Fibroblast of skin of abdomen (primary cell): ENCODE measurements around the gene HYDIN.
A peak's percentile ranks its signal among the peaks of the same experiment; 100 is the strongest.

Experiments
- DNase-seq: peaks from one replicate; pipeline ENCODE4 v3.0.0-alpha.2; 2013

Gene HYDIN

GRCh38 chr16:70784692-70785555, 445.6 kb downstream of the HYDIN start:
- DNase-seq = no peak

GRCh38 chr16:70782237-70782636, 448.3 kb downstream of the HYDIN start:
- DNase-seq = no peak

GRCh38 chr16:70781800-70782199, 448.7 kb downstream of the HYDIN start:
- no peak for DNase-seq

- no peak for DNase-seq
Observed at GRCh38 chr16:70780546-70780945, 450.0 kb downstream of the HYDIN start.

GRCh38 chr16:70779361-70779760, 451.2 kb downstream of the HYDIN start:
- DNase-seq = no peak

GRCh38 chr16:70778901-70779309, 451.6 kb downstream of the HYDIN start:
- DNase-seq = peak; percentile 88

GRCh38 chr16:70777973-70778406, 452.5 kb downstream of the HYDIN start:
- peak; percentile 7 for DNase-seq

- no peak for DNase-seq
Observed at GRCh38 chr16:70777496-70777895, 453.0 kb downstream of the HYDIN start.

GRCh38 chr16:70775399-70775798, 455.1 kb downstream of the HYDIN start:
- no peak for DNase-seq

GRCh38 chr16:70774261-70774660, 456.3 kb downstream of the HYDIN start:
- no peak for DNase-seq

- peak; percentile 21 for DNase-seq
Observed at GRCh38 chr16:70772493-70772892, 458.0 kb downstream of the HYDIN start.

GRCh38 chr16:70770626-70771552, 459.6 kb downstream of the HYDIN start:
- DNase-seq = peak; percentile 52

GRCh38 chr16:70770291-70770625, 460.3 kb downstream of the HYDIN start:
- no peak for DNase-seq

- no peak for DNase-seq
Observed at GRCh38 chr16:70769761-70770160, 460.8 kb downstream of the HYDIN start.

- no peak for DNase-seq
Observed at GRCh38 chr16:70769131-70769530, 461.4 kb downstream of the HYDIN start.

- DNase-seq = no peak
Observed at GRCh38 chr16:70768203-70768580, 462.3 kb downstream of the HYDIN start.

GRCh38 chr16:70767377-70768202, 462.9 kb downstream of the HYDIN start:
- peak; percentile 26 for DNase-seq

GRCh38 chr16:70766658-70767057, 463.9 kb downstream of the HYDIN start:
- no peak for DNase-seq

GRCh38 chr16:70766176-70766575, 464.3 kb downstream of the HYDIN start:
- no peak for DNase-seq

- DNase-seq = no peak
Observed at GRCh38 chr16:70765491-70765890, 465.0 kb downstream of the HYDIN start.

- no peak for DNase-seq
Observed at GRCh38 chr16:70764632-70765031, 465.9 kb downstream of the HYDIN start.

- peak; percentile 24 for DNase-seq
Observed at GRCh38 chr16:70760221-70760620, 470.3 kb downstream of the HYDIN start.

- no peak for DNase-seq
Observed at GRCh38 chr16:70759666-70760065, 470.9 kb downstream of the HYDIN start.
